Measurements from ENCODE around the gene ZNF653. TPM values are rescaled to one million over a fixed set of nuclear protein-coding genes. Genes with fewer than 3 reads are reported as not detected.

Gene ZNF653
- total and polyA plus RNA-seq, 2 donors (not counting 3 experiments of a cell fraction or from before 2014, with no cell fraction given), result 7.0 to 8.7 TPM

- no peaks in the 10 kb centered on the region for H4K20me1 ChIP-seq (replicated peaks; ENCODE audit: control insufficient read depth, extremely low read depth, insufficient read depth, low read length)
- no peak overlapping the region for H3K4me2 ChIP-seq (ENCODE audit: insufficient read depth, low read length)
- H3K36me3 ChIP-seq (ENCODE audit: control insufficient read depth in 2 of 2, extremely low read depth in 1 of 2, insufficient read depth in 2 of 2, low read length in 2 of 2), result peaks cover 3 to 9% of the 10 kb centered on the region in 2 experiments
- BruUV-seq (replicated peaks), result no TSS peak
- no peaks in the 10 kb centered on the region for H3K4me1 ChIP-seq (ENCODE audit: control insufficient read depth, extremely low read depth, insufficient read depth, low read length)
- H3K9me1 ChIP-seq (replicated peaks; ENCODE audit: control insufficient read depth, extremely low read depth, insufficient read depth, low read length), result no peaks in the 10 kb centered on the region
- dilution Hi-C loops (cut with MboI; ENCODE audit: extremely low pct_ligation_motif_present, low sequenced_read_pairs), result no loop called here
- POLR2A ChIA-PET, result no interaction called here
- no peaks in the 10 kb centered on the region for H3K79me2 ChIP-seq (ENCODE audit: control insufficient read depth, insufficient read depth, low read length)
- H3K9me3 ChIP-seq (replicated peaks; ENCODE audit: control insufficient read depth, insufficient read depth, low read length), result no peaks in the 10 kb centered on the region
- H3K4me3 ChIP-seq (replicated peaks in 1 of 3; ENCODE audit: insufficient read depth in 1 of 3, low read depth in 1 of 3, low read length in 3 of 3), result no peak overlapping the region
- no peaks in the 10 kb centered on the region for H3K27me3 ChIP-seq (ENCODE audit: control insufficient read depth in 2 of 2, insufficient read depth in 2 of 2, low read length in 2 of 2)
- DNase-seq (ENCODE audit: low read depth, low spot score) (no peak), FAIRE-seq (no peak)
- TF ChIP-seq, protein P1, sequence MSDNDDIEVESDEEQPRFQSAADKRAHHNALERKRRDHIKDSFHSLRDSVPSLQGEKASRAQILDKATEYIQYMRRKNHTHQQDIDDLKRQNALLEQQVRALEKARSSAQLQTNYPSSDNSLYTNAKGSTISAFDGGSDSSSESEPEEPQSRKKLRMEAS (IDR thresholded peaks at IDR 0.05; ENCODE audit: insufficient read depth, insufficient read length), result no peak
- no peak for TF ChIP-seq CTCF (IDR thresholded peaks at IDR 0.05; ENCODE audit: extremely low read depth in 1 of 2, insufficient read depth in 1 of 2, low read depth in 1 of 2, low read length in 2 of 2)
- no peak for TF ChIP-seq POLR2AphosphoS5 (IDR thresholded peaks at IDR 0.05; ENCODE audit: insufficient read depth, low read depth, low read length)
- no peak for TF ChIP-seq JUN (IDR thresholded peaks at IDR 0.05; ENCODE audit: borderline replicate concordance, insufficient read depth, insufficient read length, low read depth)
- no peak overlapping the region for H3K9ac ChIP-seq (replicated peaks; ENCODE audit: extremely low read depth, insufficient read depth, low read length)
- H3K27ac ChIP-seq (ENCODE audit: insufficient read depth, low read depth, low read length), result no peak overlapping the region
- H2AFZ ChIP-seq (ENCODE audit: low read depth, low read length), result no peak overlapping the region
- CTCF ChIA-PET, result interaction anchor here (1.2 to 1.6 kb wide), 2 partner anchors 13 to 94 kb away, joined by 3 to 4 read pairs; no protein-coding TSS in a partner anchor
- intact Hi-C loops (cut with micrococcal nuclease), result loop anchor here (5.0 kb wide), 1 partner anchor 43 kb away; the partner anchor contains the start of gene CNN1
These were observed 10.9 kb downstream of the ZNF653 start for GRCh38 chr19:11494634-11495285.

DNA sequence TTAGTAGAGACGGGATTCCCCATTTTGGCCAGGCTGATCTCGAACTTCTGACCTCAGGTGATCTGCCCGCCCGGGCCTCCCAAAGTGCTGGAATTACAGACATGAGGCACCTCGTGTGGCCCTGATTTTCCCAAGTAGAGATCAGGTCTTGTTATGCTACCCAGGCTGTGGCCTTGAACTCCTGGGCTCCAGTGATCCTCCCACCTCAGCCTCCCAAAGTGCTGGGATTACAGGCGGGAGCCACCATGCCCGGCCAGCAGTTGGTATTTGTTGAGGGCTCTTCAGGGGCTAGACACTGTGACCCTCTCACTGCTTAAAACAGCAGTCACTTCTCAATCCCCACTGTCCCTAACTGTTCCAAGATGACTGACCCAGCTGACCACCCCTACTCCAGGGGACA, 16.3 kb downstream of the ZNF653 start:
- Histone ChIP-seq H3K27me3 (ENCODE audit: control insufficient read depth in 2 of 2, insufficient read depth in 2 of 2, low read length in 2 of 2) (no peaks in the 10 kb centered on the region), H3K4me3 (replicated peaks in 1 of 3; ENCODE audit: insufficient read depth in 1 of 3, low read depth in 1 of 3, low read length in 3 of 3) (no peak overlapping the region), H2AFZ (ENCODE audit: low read depth, low read length) (no peak overlapping the region), H3K9me3 (replicated peaks; ENCODE audit: control insufficient read depth, insufficient read depth, low read length) (no peaks in the 10 kb centered on the region), H3K27ac (ENCODE audit: insufficient read depth, low read depth, low read length) (no peak overlapping the region), H3K9me1 (replicated peaks; ENCODE audit: control insufficient read depth, extremely low read depth, insufficient read depth, low read length) (no peaks in the 10 kb centered on the region), H3K4me1 (ENCODE audit: control insufficient read depth, extremely low read depth, insufficient read depth, low read length) (no peaks in the 10 kb centered on the region), H3K36me3 (ENCODE audit: control insufficient read depth in 2 of 2, extremely low read depth in 1 of 2, insufficient read depth in 2 of 2, low read length in 2 of 2) (no peaks in the 10 kb centered on the region), H4K20me1 (replicated peaks; ENCODE audit: control insufficient read depth, extremely low read depth, insufficient read depth, low read length) (no peaks in the 10 kb centered on the region), H3K4me2 (ENCODE audit: insufficient read depth, low read length) (no peak overlapping the region), H3K79me2 (ENCODE audit: control insufficient read depth, insufficient read depth, low read length) (no peaks in the 10 kb centered on the region), H3K9ac (replicated peaks; ENCODE audit: extremely low read depth, insufficient read depth, low read length) (no peak overlapping the region)
- DNase-seq (ENCODE audit: low read depth, low spot score), result no peak
- TF ChIP-seq FOS (IDR thresholded peaks at IDR 0.05; ENCODE audit: borderline replicate concordance, insufficient read depth, low read length) (no peak), POLR2A (IDR thresholded peaks at IDR 0.05; ENCODE audit: low read depth, low read length) (no peak), EZH2 (IDR thresholded peaks at IDR 0.05; ENCODE audit: borderline replicate concordance, low read depth, low read length, severe bottlenecking) (no peak), POLR2AphosphoS5 (IDR thresholded peaks at IDR 0.05; ENCODE audit: insufficient read depth, low read depth, low read length) (no peak), CTCF (IDR thresholded peaks at IDR 0.05; ENCODE audit: extremely low read depth in 1 of 2, insufficient read depth in 1 of 2, low read depth in 1 of 2, low read length in 2 of 2) (no peak), GATA2 (IDR thresholded peaks at IDR 0.05; ENCODE audit: insufficient read depth, insufficient read length, low read depth, low read length) (no peak), MYC (IDR thresholded peaks at IDR 0.05; ENCODE audit: low read depth, low read length) (no peak), JUN (IDR thresholded peaks at IDR 0.05; ENCODE audit: borderline replicate concordance, insufficient read depth, insufficient read length, low read depth) (no peak)
- TF ChIP-seq, protein P1 (IDR thresholded peaks at IDR 0.05; ENCODE audit: insufficient read depth, insufficient read length), result no peak
- no peak for FAIRE-seq
- CTCF ChIA-PET, result no interaction called here
- dilution Hi-C loops (cut with MboI; ENCODE audit: extremely low pct_ligation_motif_present, low sequenced_read_pairs) (no loop called here), intact Hi-C loops (cut with micrococcal nuclease) (no loop called here)
- POLR2A ChIA-PET, result no interaction called here
- BruUV-seq (replicated peaks), result no TSS peak
